OCI-LY3 (cell line): Measurements from ENCODE around the gene CHMP4A.
"Not testable (repeated sequence)": the region's sequence is repeated elsewhere in the genome, so short reads cannot be mapped to it uniquely, and the experiment has no call there.

ENCODE experiments used
- EZH2phosphoT487 ChIP-seq: fragments of 200-600 bp; shearing (Covaris generic); IDR thresholded peaks from 2 replicates; pipeline ENCODE4 v1.6.1; 2018; ENCODE audit warnings: antibody characterized with exemption, mixed run types, low read depth
- TF ChIP-seq, protein P1 (sequence below): fragments of 200-600, 300-600 bp; sonication (generic); IDR thresholded peaks from 2 replicates; pipeline ENCODE4 v1.5.1; 2014; ENCODE audit warnings: antibody characterized with exemption, low read length, low read depth

DNA sequence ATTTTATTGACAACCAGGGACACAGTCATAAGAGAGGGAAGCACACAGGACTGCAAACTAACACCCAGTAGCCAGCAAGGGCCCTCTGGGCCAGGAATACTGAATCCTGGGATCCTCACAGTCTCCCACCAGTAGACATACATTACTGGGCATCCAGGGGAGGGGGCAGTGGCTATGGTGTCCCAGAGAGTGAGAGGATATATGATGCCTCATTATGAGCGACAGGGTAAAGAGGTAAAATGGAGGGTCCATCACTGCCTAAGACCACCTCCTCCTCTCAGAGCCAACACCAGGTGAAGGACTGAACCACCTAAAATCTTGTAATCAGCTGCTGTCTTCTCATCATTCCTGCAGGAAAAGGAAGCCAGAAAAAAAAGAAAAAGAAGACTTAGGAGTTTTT lies 3.6 kb upstream of the CHMP4A start:
- TF ChIP-seq, protein P1, sequence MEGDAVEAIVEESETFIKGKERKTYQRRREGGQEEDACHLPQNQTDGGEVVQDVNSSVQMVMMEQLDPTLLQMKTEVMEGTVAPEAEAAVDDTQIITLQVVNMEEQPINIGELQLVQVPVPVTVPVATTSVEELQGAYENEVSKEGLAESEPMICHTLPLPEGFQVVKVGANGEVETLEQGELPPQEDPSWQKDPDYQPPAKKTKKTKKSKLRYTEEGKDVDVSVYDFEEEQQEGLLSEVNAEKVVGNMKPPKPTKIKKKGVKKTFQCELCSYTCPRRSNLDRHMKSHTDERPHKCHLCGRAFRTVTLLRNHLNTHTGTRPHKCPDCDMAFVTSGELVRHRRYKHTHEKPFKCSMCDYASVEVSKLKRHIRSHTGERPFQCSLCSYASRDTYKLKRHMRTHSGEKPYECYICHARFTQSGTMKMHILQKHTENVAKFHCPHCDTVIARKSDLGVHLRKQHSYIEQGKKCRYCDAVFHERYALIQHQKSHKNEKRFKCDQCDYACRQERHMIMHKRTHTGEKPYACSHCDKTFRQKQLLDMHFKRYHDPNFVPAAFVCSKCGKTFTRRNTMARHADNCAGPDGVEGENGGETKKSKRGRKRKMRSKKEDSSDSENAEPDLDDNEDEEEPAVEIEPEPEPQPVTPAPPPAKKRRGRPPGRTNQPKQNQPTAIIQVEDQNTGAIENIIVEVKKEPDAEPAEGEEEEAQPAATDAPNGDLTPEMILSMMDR = not testable (repeated sequence)
- not testable (repeated sequence) for TF ChIP-seq EZH2phosphoT487
